ENCODE data around the gene VPS33B.

GRCh38 chr15:91047545-91048199 lies 25.3 kb upstream of the VPS33B start:
- no peak for TF ChIP-seq CTCF (IDR thresholded peaks at IDR 0.05)
- TF ChIP-seq POLR2A (IDR thresholded peaks at IDR 0.05) = no peak
